BLaER1 (cell line): ENCODE data around the gene ABCA1.

Source experiments
- H3K27ac ChIP-seq: shearing (Covaris generic); formaldehyde crosslinking; 2 replicates; pipeline ENCODE4 v1.8.1; 2022
- H3K27me3 ChIP-seq: shearing (Covaris generic); formaldehyde crosslinking; 2 replicates; pipeline ENCODE4 v1.8.1; 2022
- H3K36me3 ChIP-seq: shearing (Covaris generic); formaldehyde crosslinking; 2 replicates; pipeline ENCODE4 v1.8.1; 2022
- H3K4me1 ChIP-seq: shearing (Covaris generic); formaldehyde crosslinking; 2 replicates; pipeline ENCODE4 v1.8.1; 2022
- H3K4me2 ChIP-seq: shearing (Covaris generic); formaldehyde crosslinking; 2 replicates; pipeline ENCODE4 v1.8.1; 2022
- H3K4me3 ChIP-seq: shearing (Covaris generic); formaldehyde crosslinking; 2 replicates; pipeline ENCODE4 v1.8.1; 2022
- H3K9ac ChIP-seq: shearing (Covaris generic); formaldehyde crosslinking; 2 replicates; pipeline ENCODE4 v1.8.1; 2022
- H3K9me3 ChIP-seq: shearing (Covaris generic); formaldehyde crosslinking; 2 replicates; pipeline ENCODE4 v1.8.1; 2022
- H4K20me1 ChIP-seq: shearing (Covaris generic); formaldehyde crosslinking; 2 replicates; pipeline ENCODE4 v1.8.1; 2022
- Cebpa-rat ChIP-seq: shearing (Covaris generic); IDR thresholded peaks from 2 replicates; pipeline ENCODE4 v1.8.1; 2022

Gene ABCA1

DNA sequence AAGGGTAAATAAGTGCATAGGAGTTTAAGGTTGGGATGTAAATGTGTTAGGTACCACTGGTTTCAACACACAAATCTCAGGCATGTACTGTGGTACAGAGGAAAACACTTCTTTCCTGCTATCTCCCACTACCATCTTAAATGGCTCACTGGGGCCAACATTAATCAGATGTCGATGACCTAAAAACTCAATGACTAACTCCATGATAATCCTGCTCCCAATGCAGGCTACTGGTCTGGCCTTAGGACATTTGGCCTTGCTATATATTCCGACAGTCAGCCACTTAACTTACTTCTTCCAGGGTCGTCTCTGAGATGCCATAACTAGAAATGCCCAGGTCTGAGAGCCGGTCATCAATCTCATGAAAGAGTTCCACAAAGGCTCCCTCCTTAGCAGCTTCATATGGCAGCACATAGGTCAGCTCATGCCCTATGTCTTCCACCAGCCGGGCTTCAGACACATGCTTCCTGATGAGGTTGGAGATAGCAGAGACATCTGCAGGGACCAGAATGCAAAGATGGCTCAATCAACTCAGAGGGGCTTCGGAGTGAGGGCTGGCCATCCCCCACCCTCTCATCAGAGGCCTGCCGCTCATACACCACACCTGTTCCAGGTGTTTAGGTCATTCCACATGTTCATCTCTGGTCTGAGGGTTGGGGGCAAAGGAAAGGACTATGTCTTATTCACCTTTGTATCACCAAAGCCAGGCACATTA lies 111.9 kb downstream of the ABCA1 start:
- peaks cover 99% of the 10 kb centered on the region for H3K36me3 ChIP-seq
- H3K27me3 ChIP-seq, result no peaks in the 10 kb centered on the region
- peaks cover 87% of the 10 kb centered on the region for H4K20me1 ChIP-seq
- no peak for TF ChIP-seq Cebpa-rat
- H3K4me1 ChIP-seq, result no peaks in the 10 kb centered on the region
- no peak overlapping the region for H3K4me2 ChIP-seq
- H3K9me3 ChIP-seq, result no peaks in the 10 kb centered on the region
- H3K27ac ChIP-seq, result no peak overlapping the region
- H3K9ac ChIP-seq, result no peak overlapping the region
- H3K4me3 ChIP-seq, result no peak overlapping the region

GRCh38 chr9:104810421-104811339 lies 117.3 kb downstream of the ABCA1 start:
- H3K4me1 ChIP-seq, result no peaks in the 10 kb centered on the region
- H4K20me1 ChIP-seq, result peaks cover 91% of the 10 kb centered on the region
- no peak overlapping the region for H3K27ac ChIP-seq
- TF ChIP-seq Cebpa-rat, result no peak
- no peak overlapping the region for H3K4me2 ChIP-seq
- H3K9me3 ChIP-seq, result no peaks in the 10 kb centered on the region
- H3K9ac ChIP-seq, result no peak overlapping the region
- H3K36me3 ChIP-seq, result peaks cover 99% of the 10 kb centered on the region
- H3K27me3 ChIP-seq, result no peaks in the 10 kb centered on the region
- H3K4me3 ChIP-seq, result no peak overlapping the region

DNA sequence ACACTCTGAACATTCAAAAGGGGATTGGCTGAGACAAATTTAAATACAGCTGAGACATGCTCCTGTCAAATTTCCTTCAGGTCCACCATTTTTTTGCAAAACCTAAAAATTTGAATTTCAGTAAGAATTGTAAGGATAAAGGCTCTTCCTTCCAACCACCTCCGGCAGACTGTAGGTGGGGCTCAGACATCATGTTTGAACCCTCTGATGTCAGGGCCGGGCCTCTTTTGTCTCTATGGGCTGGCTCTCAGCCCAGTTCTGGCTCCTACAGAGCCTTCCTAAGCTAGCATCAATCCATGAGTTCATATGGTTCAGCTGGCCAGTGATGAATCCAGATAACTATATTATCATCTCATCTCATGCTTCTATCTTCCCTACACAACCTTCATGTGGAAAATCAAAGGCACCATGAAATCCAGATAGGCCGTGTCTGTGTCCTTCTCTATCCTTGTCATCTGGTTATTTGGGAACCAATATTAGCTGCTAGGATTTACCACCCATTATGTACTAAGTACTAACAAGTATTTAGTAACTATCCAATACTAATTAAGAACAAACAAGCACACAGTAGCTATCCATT lies 119.8 kb downstream of the ABCA1 start:
- H3K4me3 ChIP-seq, result no peak overlapping the region
- H3K36me3 ChIP-seq, result peaks cover 99% of the 10 kb centered on the region
- H3K27ac ChIP-seq, result no peak overlapping the region
- H3K4me2 ChIP-seq, result no peak overlapping the region
- TF ChIP-seq Cebpa-rat, result no peak
- no peaks in the 10 kb centered on the region for H3K9me3 ChIP-seq
- no peaks in the 10 kb centered on the region for H3K27me3 ChIP-seq
- no peak overlapping the region for H3K9ac ChIP-seq
- peaks cover 100% of the 10 kb centered on the region for H4K20me1 ChIP-seq
- H3K4me1 ChIP-seq, result no peaks in the 10 kb centered on the region

- TF ChIP-seq Cebpa-rat, result no peak
- no peak overlapping the region for H3K4me3 ChIP-seq
- no peak overlapping the region for H3K9ac ChIP-seq
- peaks cover 97% of the 10 kb centered on the region for H4K20me1 ChIP-seq
- H3K36me3 ChIP-seq, result peaks cover 99% of the 10 kb centered on the region
- H3K27ac ChIP-seq, result no peak overlapping the region
- H3K27me3 ChIP-seq, result no peaks in the 10 kb centered on the region
- no peaks in the 10 kb centered on the region for H3K4me1 ChIP-seq
- no peaks in the 10 kb centered on the region for H3K9me3 ChIP-seq
- H3K4me2 ChIP-seq, result no peak overlapping the region
Observed at GRCh38 chr9:104805441-104805840, 122.5 kb downstream of the ABCA1 start.

DNA sequence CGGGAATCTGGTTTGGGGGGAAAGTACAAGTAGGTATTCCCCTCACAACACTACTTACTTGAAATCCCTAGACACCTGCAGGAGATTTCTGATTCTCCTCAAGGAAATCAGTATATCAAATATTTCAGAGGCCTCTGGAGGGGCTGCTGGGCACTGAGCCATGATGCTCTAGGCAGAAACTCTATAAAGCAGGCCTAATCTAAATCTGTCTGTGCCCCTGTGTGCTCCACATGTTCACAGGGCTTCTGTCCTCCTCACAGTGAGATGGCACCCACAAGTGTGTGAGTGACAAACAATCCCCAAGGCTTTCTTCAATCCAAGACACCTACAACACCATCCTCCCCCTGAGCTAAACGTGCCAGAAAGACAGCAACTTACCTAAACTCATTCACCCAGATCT lies 125.0 kb downstream of the ABCA1 start:
- no peak overlapping the region for H3K4me3 ChIP-seq
- no peak overlapping the region for H3K4me2 ChIP-seq
- peaks cover 97% of the 10 kb centered on the region for H4K20me1 ChIP-seq
- no peak overlapping the region for H3K27ac ChIP-seq
- no peaks in the 10 kb centered on the region for H3K9me3 ChIP-seq
- no peak overlapping the region for H3K9ac ChIP-seq
- H3K27me3 ChIP-seq, result no peaks in the 10 kb centered on the region
- no peak for TF ChIP-seq Cebpa-rat
- H3K36me3 ChIP-seq, result peaks cover 99% of the 10 kb centered on the region
- H3K4me1 ChIP-seq, result no peaks in the 10 kb centered on the region

DNA sequence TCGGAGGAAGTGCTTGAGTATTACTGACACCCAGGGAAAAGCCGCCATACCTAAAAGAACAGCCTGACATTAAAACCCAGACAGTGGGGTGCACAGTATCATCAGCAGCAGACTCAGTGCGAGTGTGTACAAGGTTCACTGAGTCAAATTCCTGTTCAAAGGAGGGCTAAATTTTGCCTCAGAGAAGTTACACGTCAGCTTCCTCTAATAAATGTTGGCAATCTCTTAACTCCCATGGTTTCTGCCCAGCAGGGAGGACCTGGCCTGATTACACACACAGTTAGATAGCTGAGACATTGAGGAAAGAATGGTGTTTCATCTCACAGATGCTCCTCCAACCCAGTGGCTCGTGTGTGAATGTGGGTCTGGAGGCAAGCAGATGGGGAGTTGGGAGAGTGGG lies 125.8 kb downstream of the ABCA1 start:
- Histone ChIP-seq H3K4me2 (no peak overlapping the region), H3K36me3 (peaks cover 100% of the 10 kb centered on the region), H3K4me1 (no peaks in the 10 kb centered on the region), H3K27me3 (no peaks in the 10 kb centered on the region), H3K9ac (no peak overlapping the region), H3K4me3 (no peak overlapping the region), H3K9me3 (no peaks in the 10 kb centered on the region), H4K20me1 (peaks cover 95% of the 10 kb centered on the region), H3K27ac (no peak overlapping the region)
- TF ChIP-seq Cebpa-rat, result no peak

DNA sequence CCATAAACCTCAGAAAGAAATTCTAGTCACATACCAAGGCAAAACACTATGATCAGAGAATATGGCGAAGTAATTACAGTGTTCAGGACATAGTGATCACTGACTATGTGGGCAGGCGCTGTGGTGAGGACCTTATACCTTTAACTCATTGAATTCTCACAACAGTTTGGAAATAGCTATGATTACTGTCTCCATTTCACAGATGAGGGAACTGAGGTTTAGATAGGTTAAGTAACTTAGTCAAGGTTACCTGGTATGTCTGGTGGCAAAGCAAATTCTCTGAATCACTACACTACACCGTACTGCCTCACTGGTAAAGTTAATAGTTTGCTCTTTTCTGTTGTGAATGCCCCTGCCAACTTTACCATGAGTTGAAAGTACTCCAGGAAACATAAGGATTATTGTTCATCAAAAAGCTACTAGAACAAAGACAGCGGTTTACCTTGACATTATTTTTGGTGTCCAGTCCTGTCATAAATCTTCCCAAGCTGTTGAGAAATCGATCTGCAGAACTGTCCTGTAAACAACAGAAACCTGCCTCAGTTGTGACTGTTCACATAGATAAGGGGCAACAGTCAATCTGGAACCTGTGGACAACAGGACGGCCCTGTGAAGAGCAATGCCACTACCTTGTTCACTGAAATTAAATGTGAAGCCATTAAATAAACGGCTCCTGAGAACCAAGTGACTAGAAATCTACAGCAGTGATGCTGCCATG lies 127.7 kb downstream of the ABCA1 start:
- Histone ChIP-seq H3K9ac (no peak overlapping the region), H3K27me3 (no peaks in the 10 kb centered on the region), H3K27ac (no peak overlapping the region), H3K4me3 (no peak overlapping the region), H4K20me1 (peaks cover 95% of the 10 kb centered on the region), H3K36me3 (peaks cover 100% of the 10 kb centered on the region), H3K4me2 (no peak overlapping the region), H3K4me1 (no peaks in the 10 kb centered on the region), H3K9me3 (no peaks in the 10 kb centered on the region)
- TF ChIP-seq Cebpa-rat, result no peak

- Histone ChIP-seq H3K36me3 (peaks cover 99% of the 10 kb centered on the region), H3K4me2 (no peak overlapping the region), H3K27ac (no peak overlapping the region), H3K4me3 (no peak overlapping the region), H3K9me3 (no peaks in the 10 kb centered on the region), H3K9ac (no peak overlapping the region), H3K4me1 (no peaks in the 10 kb centered on the region), H3K27me3 (no peaks in the 10 kb centered on the region), H4K20me1 (peaks cover 92% of the 10 kb centered on the region)
- TF ChIP-seq Cebpa-rat, result no peak
Observed at GRCh38 chr9:104798209-104798995, 129.6 kb downstream of the ABCA1 start.

DNA sequence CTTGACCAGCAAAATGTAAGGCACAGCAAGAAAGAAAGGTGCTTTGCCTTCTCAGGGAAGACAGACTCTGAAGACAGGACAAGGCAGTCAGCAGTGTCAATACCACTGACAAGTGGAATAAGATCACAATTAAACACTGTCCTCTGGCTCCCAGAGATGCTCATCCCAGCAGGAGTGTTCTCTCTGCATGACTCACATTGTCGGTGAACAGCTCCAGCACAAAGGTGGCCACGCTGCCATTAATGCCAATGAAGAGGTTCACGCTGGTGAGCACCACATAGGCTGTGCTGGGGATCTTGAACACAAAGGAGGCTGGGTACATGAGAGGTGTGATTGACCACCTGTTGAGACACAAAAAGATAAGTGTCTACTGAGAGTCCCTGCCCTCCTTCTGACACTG lies 132.1 kb downstream of the ABCA1 start:
- Histone ChIP-seq H3K4me1 (no peaks in the 10 kb centered on the region), H3K9ac (no peak overlapping the region), H3K27ac (no peak overlapping the region), H3K27me3 (no peaks in the 10 kb centered on the region), H3K4me2 (no peak overlapping the region), H3K36me3 (peaks cover 99% of the 10 kb centered on the region), H3K9me3 (no peaks in the 10 kb centered on the region), H4K20me1 (peaks cover 88% of the 10 kb centered on the region), H3K4me3 (no peak overlapping the region)
- no peak for TF ChIP-seq Cebpa-rat
